ENCODE results near the gene MINAR1. TPM values are rescaled to one million over a fixed set of nuclear protein-coding genes. Genes with fewer than 3 reads are reported as not detected.

MINAR1 gene
- total and polyA plus RNA-seq, 7 donors: 0.14 to 0.36 (median 0.16) TPM; not detected in 2

GRCh38 chr15:79459666-79460065, 27.5 kb downstream of the MINAR1 start:
- Histone ChIP-seq H3K4me3 (no peak overlapping the region), H3K27me3 (no peaks in the 10 kb centered on the region), H3K27ac (no peak overlapping the region), H3K9me3 (peaks cover 0 to 2% (median 0%) of the 10 kb centered on the region in 4 donors), H3K4me1 (no peaks in the 10 kb centered on the region), H3K36me3 (no peaks in the 10 kb centered on the region)
- WGBS, 2 donors: 88 to 98% methylated on average over 1 of the region's 1 CpG
- no peak for TF ChIP-seq EP300 (IDR thresholded peaks at IDR 0.05)
- TF ChIP-seq CTCF (IDR thresholded peaks at IDR 0.05): no peak
- TF ChIP-seq POLR2AphosphoS5 (IDR thresholded peaks at IDR 0.05): no peak
- TF ChIP-seq POLR2A (IDR thresholded peaks at IDR 0.05): no peak
- DNase-seq: no peak
- intact Hi-C loops (cut with DNase I): no loop called here

GRCh38 chr15:79463043-79463780, 31.1 kb downstream of the MINAR1 start:
- 83 to 85% methylated on average over 18 of the region's 18 CpGs for WGBS, 2 donors
- no peak overlapping the region for H3K4me3 ChIP-seq
- intact Hi-C loops (cut with DNase I): no loop called here
- H3K4me1 ChIP-seq: no peaks in the 10 kb centered on the region
- DNase-seq: no peak
- H3K27me3 ChIP-seq: no peaks in the 10 kb centered on the region
- no peak for TF ChIP-seq POLR2A (IDR thresholded peaks at IDR 0.05)
- TF ChIP-seq CTCF (IDR thresholded peaks at IDR 0.05): no peak
- no peak for TF ChIP-seq POLR2AphosphoS5 (IDR thresholded peaks at IDR 0.05)
- TF ChIP-seq EP300 (IDR thresholded peaks at IDR 0.05): no peak
- no peaks in the 10 kb centered on the region for H3K36me3 ChIP-seq
- H3K9me3 ChIP-seq: peaks cover 0 to 2% (median 0%) of the 10 kb centered on the region in 4 donors
- H3K27ac ChIP-seq: no peak overlapping the region

- Histone ChIP-seq H3K36me3 (no peaks in the 10 kb centered on the region), H3K27ac (no peak overlapping the region), H3K4me3 (no peak overlapping the region), H3K9me3 (peaks cover 0 to 2% (median 0%) of the 10 kb centered on the region in 4 donors), H3K27me3 (no peaks in the 10 kb centered on the region), H3K4me1 (no peaks in the 10 kb centered on the region)
- WGBS, 2 donors: 88 to 92% methylated on average over 4 of the region's 4 CpGs
- intact Hi-C loops (cut with DNase I): no loop called here
- DNase-seq: no peak
- TF ChIP-seq CTCF (IDR thresholded peaks at IDR 0.05) (no peak), POLR2A (IDR thresholded peaks at IDR 0.05) (no peak), EP300 (IDR thresholded peaks at IDR 0.05) (no peak), POLR2AphosphoS5 (IDR thresholded peaks at IDR 0.05) (no peak)
Measured at GRCh38 chr15:79463781-79464270, 31.7 kb downstream of the MINAR1 start.

GRCh38 chr15:79466488-79466887, 34.4 kb downstream of the MINAR1 start:
- Histone ChIP-seq H3K27ac (no peak overlapping the region), H3K4me1 (no peaks in the 10 kb centered on the region), H3K36me3 (no peaks in the 10 kb centered on the region), H3K27me3 (no peaks in the 10 kb centered on the region), H3K4me3 (no peak overlapping the region), H3K9me3 (peaks cover 0 to 2% (median 0%) of the 10 kb centered on the region in 4 donors)
- intact Hi-C loops (cut with DNase I): no loop called here
- no peak for TF ChIP-seq POLR2A (IDR thresholded peaks at IDR 0.05)
- no peak for TF ChIP-seq POLR2AphosphoS5 (IDR thresholded peaks at IDR 0.05)
- TF ChIP-seq EP300 (IDR thresholded peaks at IDR 0.05): no peak
- no peak for TF ChIP-seq CTCF (IDR thresholded peaks at IDR 0.05)
- 89 to 91% methylated on average over 3 of the region's 3 CpGs for WGBS, 2 donors
- no peak for DNase-seq

Data from sigmoid colon (tissue), 7 donors.